ENCODE results near the gene PSAPL1. TPM values are rescaled to one million over a fixed set of nuclear protein-coding genes. Genes with fewer than 3 reads are reported as not detected.

The PSAPL1 gene
- total RNA-seq, 1 donor from 2014 or later: 1.3 TPM

DNA sequence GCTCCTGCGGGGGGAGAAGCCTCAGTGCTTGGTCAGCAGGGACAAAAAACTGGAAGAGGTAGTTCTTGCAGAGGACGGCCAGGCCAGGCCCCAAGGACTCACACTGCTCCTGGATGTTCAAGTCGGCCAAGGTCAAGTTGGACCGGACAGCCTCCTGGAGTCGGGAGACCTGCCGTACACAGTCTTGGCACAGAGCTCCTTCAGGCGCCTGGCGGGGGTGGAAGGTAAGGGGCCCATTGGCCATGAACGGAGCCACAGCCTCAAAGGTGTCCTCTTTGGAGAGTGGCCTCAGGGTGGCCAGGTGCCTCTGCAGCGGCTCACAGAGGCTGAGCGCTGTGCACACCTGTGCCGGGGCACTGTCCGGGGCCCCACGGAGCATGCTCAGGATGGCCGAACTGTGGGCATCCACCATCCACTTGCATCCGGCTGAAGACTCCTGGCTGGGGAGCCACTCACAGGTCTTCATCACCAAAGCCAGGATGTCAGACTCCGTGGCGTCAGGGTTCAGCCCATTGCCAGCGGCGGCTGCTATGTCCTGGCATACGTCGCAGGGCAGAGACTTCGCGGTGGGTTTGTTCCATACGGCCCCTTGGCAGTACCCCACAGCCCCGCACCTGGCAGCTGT lies 477 bp downstream of the PSAPL1 start:
- Mint-ChIP-seq H3K9me3 (peaks cover 2% of the 10 kb centered on the region), H3K4me1 (ENCODE audit: unreplicated experiment) (peaks cover 12% of the 10 kb centered on the region), H3K27me3 (no peaks in the 10 kb centered on the region), H3K4me3 (no peak overlapping the region), H3K36me3 (no peaks in the 10 kb centered on the region), H3K27ac (no peak overlapping the region)
- DNase-seq (ENCODE audit: extremely low spot score, unreplicated experiment): no peak
- TF ChIP-seq, protein P1, sequence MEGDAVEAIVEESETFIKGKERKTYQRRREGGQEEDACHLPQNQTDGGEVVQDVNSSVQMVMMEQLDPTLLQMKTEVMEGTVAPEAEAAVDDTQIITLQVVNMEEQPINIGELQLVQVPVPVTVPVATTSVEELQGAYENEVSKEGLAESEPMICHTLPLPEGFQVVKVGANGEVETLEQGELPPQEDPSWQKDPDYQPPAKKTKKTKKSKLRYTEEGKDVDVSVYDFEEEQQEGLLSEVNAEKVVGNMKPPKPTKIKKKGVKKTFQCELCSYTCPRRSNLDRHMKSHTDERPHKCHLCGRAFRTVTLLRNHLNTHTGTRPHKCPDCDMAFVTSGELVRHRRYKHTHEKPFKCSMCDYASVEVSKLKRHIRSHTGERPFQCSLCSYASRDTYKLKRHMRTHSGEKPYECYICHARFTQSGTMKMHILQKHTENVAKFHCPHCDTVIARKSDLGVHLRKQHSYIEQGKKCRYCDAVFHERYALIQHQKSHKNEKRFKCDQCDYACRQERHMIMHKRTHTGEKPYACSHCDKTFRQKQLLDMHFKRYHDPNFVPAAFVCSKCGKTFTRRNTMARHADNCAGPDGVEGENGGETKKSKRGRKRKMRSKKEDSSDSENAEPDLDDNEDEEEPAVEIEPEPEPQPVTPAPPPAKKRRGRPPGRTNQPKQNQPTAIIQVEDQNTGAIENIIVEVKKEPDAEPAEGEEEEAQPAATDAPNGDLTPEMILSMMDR (conservative IDR thresholded peaks at IDR 0.05): no peak

DNA sequence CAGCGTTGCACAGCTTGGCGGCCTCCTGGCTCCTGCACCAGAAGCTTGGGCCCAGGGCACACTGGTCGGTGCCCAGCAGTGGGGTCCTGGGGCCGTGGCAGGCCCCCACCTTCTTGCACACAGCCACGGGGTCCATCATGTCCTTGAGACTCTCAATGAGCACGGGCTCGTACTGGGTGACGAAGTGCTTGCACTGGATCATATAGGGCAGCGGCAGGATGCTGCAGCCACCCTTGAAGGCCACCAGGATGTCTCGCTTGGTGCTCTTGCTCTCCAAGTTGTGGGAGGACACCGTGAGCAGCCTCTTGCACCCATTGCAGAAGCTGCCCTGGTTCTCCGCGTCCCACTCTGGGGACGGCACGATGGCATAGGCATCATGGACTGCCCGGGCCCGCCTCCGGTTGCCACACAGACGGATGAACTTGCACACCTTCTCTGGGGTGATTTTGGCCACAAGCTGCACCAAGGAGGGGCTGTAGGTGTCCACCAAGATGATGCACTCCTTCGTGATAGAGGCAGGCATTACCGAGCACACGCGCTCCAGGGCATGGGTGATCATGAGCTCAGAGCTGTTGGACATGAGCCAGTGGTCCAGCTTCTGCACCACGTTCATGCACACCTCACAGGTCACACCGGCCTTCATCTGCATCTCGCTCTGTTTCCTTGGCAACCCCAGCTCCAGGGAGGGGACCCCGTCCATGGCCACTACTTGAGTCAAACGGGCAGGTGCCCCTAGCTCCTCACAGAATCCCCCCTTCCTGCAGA lies 1.2 kb downstream of the PSAPL1 start:
- no peaks in the 10 kb centered on the region for H3K36me3 Mint-ChIP-seq
- DNase-seq (ENCODE audit: extremely low spot score, unreplicated experiment): no peak
- H3K27ac Mint-ChIP-seq: no peak overlapping the region
- no peaks in the 10 kb centered on the region for H3K9me3 Mint-ChIP-seq
- TF ChIP-seq, protein P1 (conservative IDR thresholded peaks at IDR 0.05): no peak
- no peak overlapping the region for H3K4me3 Mint-ChIP-seq
- H3K27me3 Mint-ChIP-seq: no peaks in the 10 kb centered on the region
- H3K4me1 Mint-ChIP-seq (ENCODE audit: unreplicated experiment): peaks cover 19% of the 10 kb centered on the region

DNA sequence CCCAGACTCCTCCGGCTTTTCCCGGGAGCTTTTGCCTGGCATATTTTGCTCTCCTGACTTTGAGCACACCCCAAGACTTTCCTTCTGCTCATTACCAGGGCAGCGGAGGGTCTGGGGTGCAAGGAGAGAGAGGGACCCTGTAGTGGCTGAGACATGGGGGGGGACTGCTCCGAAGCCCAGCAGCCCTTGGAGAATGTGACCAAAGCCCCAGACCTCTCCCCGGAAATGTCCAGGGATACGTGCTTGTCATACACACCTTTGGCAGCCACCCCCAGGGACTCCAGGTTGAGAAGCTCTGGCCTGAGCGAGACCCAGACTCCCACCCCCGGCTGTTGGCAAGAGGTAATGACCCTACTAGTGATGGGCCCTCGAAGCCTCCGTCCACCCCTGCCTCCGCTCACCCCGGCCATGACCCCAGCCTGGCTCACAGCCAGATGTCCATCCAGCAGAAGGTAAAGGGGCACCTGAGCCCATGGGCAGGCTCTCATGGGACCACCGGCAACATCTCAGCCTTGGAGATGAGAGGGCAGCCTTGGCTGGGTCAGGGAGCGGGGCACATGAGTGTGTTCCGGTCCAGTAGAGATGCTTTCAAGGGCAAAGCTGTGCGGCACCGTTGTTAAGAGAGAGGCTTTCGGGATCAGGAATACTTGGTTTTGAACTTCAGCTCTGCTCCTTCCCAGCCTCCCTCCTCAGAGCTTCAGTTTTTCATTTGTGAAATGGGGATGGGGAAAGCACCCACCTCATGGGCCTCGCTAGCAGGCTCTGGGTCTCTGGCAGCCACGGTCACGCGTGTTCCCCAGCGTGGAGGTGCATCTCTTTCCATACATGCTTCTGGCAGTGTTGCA lies 2.0 kb downstream of the PSAPL1 start:
- Mint-ChIP-seq H3K36me3 (no peaks in the 10 kb centered on the region), H3K4me3 (no peak overlapping the region), H3K4me1 (ENCODE audit: unreplicated experiment) (peaks cover 25% of the 10 kb centered on the region), H3K27ac (no peak overlapping the region), H3K9me3 (no peaks in the 10 kb centered on the region), H3K27me3 (no peaks in the 10 kb centered on the region)
- TF ChIP-seq, protein P1 (conservative IDR thresholded peaks at IDR 0.05): no peak
- DNase-seq (ENCODE audit: extremely low spot score, unreplicated experiment): no peak

DNA sequence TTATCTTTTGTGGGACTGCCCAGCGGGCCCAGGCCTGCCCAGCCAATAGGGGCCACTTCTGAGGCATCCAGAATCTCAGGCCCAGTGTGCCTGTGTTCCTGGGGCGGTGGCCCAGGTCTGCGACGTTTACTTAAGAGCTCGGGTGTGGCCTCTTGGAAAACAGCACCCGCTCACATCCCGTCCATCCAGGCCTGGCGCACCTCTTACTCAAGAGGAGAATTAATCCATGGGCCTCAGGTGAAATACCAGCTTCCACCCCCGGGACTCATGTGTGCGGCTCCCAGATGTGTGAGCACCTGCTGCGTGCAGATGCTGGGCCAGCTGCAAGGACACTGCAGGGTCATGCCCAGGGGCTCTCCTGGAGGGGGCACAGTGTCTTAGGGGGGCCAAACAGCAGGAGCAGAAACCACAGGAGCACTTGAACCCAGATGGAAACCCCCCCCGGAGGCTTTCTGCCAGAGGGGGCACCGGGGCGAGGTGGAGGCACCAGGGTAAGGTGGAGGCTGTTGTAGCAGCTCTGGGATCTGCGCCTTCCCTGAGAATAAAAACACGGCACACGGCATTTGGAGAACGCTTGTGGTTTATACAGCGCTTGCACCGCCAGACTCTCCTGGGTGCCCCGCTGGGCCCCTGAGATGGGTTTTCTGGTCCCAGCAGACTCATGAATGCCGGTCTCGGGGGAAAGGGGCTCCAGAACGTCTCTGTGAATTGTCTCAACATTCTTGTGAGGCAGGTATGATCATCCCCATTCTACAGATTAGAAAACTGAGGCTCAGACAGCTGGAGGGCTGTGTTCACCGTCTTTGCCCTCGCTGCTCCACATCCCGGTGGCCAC lies 2.8 kb downstream of the PSAPL1 start:
- H3K9me3 Mint-ChIP-seq: no peaks in the 10 kb centered on the region
- H3K36me3 Mint-ChIP-seq: no peaks in the 10 kb centered on the region
- no peak for DNase-seq (ENCODE audit: extremely low spot score, unreplicated experiment)

More for the DNA sequence above, 2.8 kb downstream of the PSAPL1 start:
- Mint-ChIP-seq H3K27ac (no peak overlapping the region), H3K4me3 (no peak overlapping the region), H3K4me1 (ENCODE audit: unreplicated experiment) (peaks cover 30% of the 10 kb centered on the region), H3K27me3 (no peaks in the 10 kb centered on the region)
- TF ChIP-seq, protein P1 (conservative IDR thresholded peaks at IDR 0.05): no peak

Data from type B pancreatic cell (in vitro differentiated cells).